Liver (tissue), 9 donors: Measurements from ENCODE around the gene KIAA1217. TPM values are rescaled to one million over a fixed set of nuclear protein-coding genes. Genes with fewer than 3 reads are reported as not detected.

Experiments
- DNase-seq: peaks from one replicate; pipeline ENCODE4 v3.0.0-alpha.2; 2017; ENCODE audit warnings: low spot score
- H3K27ac ChIP-seq, 2 donors: one replicate each; pipeline ENCODE4 v1.7.0; 2013; ENCODE audit warnings: inconsistent platforms in 2 of 2, low read length in 2 of 2, control low read depth in 1 of 2, low read depth in 1 of 2, mild to moderate bottlenecking in 1 of 2
- H3K27me3 ChIP-seq, 4 donors: one replicate each; pipeline versions ENCODE4 v1.6.1 to v1.7.0; 2013; ENCODE audit warnings: low read length in 3 of 4, inconsistent platforms in 1 of 4, mild to moderate bottlenecking in 1 of 4, moderate library complexity in 1 of 4; ENCODE audit not compliant: control insufficient read depth in 4 of 4, insufficient read depth in 4 of 4
- H3K36me3 ChIP-seq, 4 donors: one replicate each; pipeline versions ENCODE4 v1.6.1 to v1.7.0; 2013; ENCODE audit warnings: low read length in 3 of 4, mild to moderate bottlenecking in 3 of 4, low read depth in 1 of 4, moderate library complexity in 1 of 4; ENCODE audit not compliant: control insufficient read depth in 4 of 4, insufficient read depth in 3 of 4
- H3K4me1 ChIP-seq, 4 donors: one replicate each; pipeline versions ENCODE4 v1.6.1 to v1.7.0; 2013; ENCODE audit warnings: low read length in 3 of 4, mild to moderate bottlenecking in 3 of 4, moderate library complexity in 1 of 4; ENCODE audit not compliant: control insufficient read depth in 4 of 4, insufficient read depth in 4 of 4
- H3K4me3 ChIP-seq, 3 donors: one replicate each; pipeline versions ENCODE4 v1.6.1 to v1.7.0; 2013; ENCODE audit warnings: low read length in 3 of 3, control low read depth in 1 of 3, low read depth in 1 of 3, mild to moderate bottlenecking in 1 of 3
- H3K9ac ChIP-seq, 2 donors: one replicate each; pipeline ENCODE4 v1.7.0; 2013; ENCODE audit warnings: low read length in 2 of 2, mild to moderate bottlenecking in 2 of 2, moderate library complexity in 2 of 2, control low read depth in 1 of 2, low read depth in 1 of 2
- H3K9me3 ChIP-seq, 4 donors: one replicate each; pipeline versions ENCODE4 v1.6.1 to v1.7.0; 2013; ENCODE audit warnings: low read length in 3 of 4; ENCODE audit not compliant: control insufficient read depth in 4 of 4
- EGR1 ChIP-seq, 2 donors: IDR thresholded peaks; 2 replicates each; pipeline ENCODE4 v1.6.1; 2016 to 2018; ENCODE audit warnings: antibody characterized with exemption in 2 of 2, low read depth in 2 of 2
- FOXA1 ChIP-seq: IDR thresholded peaks from 2 replicates; pipeline ENCODE4 v1.6.1; 2016; ENCODE audit warnings: antibody characterized with exemption
- FOXA2 ChIP-seq: IDR thresholded peaks from 2 replicates; pipeline ENCODE4 v1.6.1; 2016; ENCODE audit warnings: antibody characterized with exemption
- GABPA ChIP-seq, 2 donors: IDR thresholded peaks in 1 of 2; conservative IDR thresholded peaks in 1 of 2; 2 replicates each; pipeline ENCODE4 v1.6.1; 2016; ENCODE audit warnings: antibody characterized with exemption in 2 of 2, mild to moderate bottlenecking in 1 of 2, moderate library complexity in 1 of 2
- HNF4A ChIP-seq, 2 donors: conservative IDR thresholded peaks; 2 replicates each; pipeline ENCODE4 v1.6.1; 2016; ENCODE audit warnings: antibody characterized with exemption in 2 of 2, mild to moderate bottlenecking in 2 of 2
- HNF4G ChIP-seq: IDR thresholded peaks from 2 replicates; pipeline ENCODE4 v1.6.1; 2016; ENCODE audit warnings: antibody characterized with exemption
- JUND ChIP-seq, 2 donors: IDR thresholded peaks; 2 replicates each; pipeline ENCODE4 v1.6.1; 2016; ENCODE audit warnings: antibody characterized with exemption in 2 of 2
- NR2F2 ChIP-seq: IDR thresholded peaks from 2 replicates; pipeline ENCODE4 v1.6.1; 2016; ENCODE audit warnings: antibody characterized with exemption
- RAD21 ChIP-seq, 2 donors: IDR thresholded peaks; 2 replicates each; pipeline ENCODE4 v1.6.1; 2016; ENCODE audit warnings: antibody characterized with exemption in 2 of 2, mild to moderate bottlenecking in 2 of 2
- RXRA ChIP-seq, 2 donors: IDR thresholded peaks; 2 replicates each; pipeline ENCODE4 v1.6.1; 2017 to 2018; ENCODE audit warnings: antibody characterized with exemption in 2 of 2, mild to moderate bottlenecking in 1 of 2
- SP1 ChIP-seq: IDR thresholded peaks from 2 replicates; pipeline ENCODE4 v1.6.1; 2018; ENCODE audit warnings: antibody characterized with exemption, mild to moderate bottlenecking
- TAF1 ChIP-seq: conservative IDR thresholded peaks from 2 replicates; pipeline ENCODE4 v1.6.1; 2016; ENCODE audit warnings: antibody characterized with exemption, mild to moderate bottlenecking
- YY1 ChIP-seq: IDR thresholded peaks from 2 replicates; pipeline ENCODE4 v1.6.1; 2016; ENCODE audit warnings: antibody characterized with exemption, mild to moderate bottlenecking
- ZBTB33 ChIP-seq: IDR thresholded peaks from 2 replicates; pipeline ENCODE4 v1.6.1; 2016; ENCODE audit warnings: antibody characterized with exemption
- WGBS: extraction: QIAGEN DNeasy Blood & Tissue Kit; methylation state at CpG from one replicate; pipeline ENCODE4 v1.1.7; 2013; 5-methylcytosine and 5-hydroxymethylcytosine counted together
- polyA plus RNA-seq, 2 donors: library from polyadenylated mRNA; stranded (reverse) in 1 of 2; unstranded in 1 of 2; fragments of 200-250 nt in 1 of 2; fragments of >200 nt in 1 of 2; fragmentation: Nextera tagmentation in 1 of 2; extraction: Ambion mirVana in 1 of 2; gene quantifications; one replicate each; pipeline versions ENCODE4 v1.2.1 to v1.2.3, GENCODE V29; 2013 to 2015
- total RNA-seq, 2 donors: library from RNA; depleted of rRNA; stranded (reverse); fragments of >200 nt; gene quantifications; one replicate each; pipeline ENCODE4 v1.2.3, GENCODE V29; 2014
- TF ChIP-seq, protein P1 (sequence below): IDR thresholded peaks from 2 replicates; pipeline ENCODE4 v1.6.1; 2016; ENCODE audit warnings: antibody characterized with exemption
- TF ChIP-seq, protein P2 (sequence below): IDR thresholded peaks from 2 replicates; pipeline ENCODE4 v1.6.1; 2016; ENCODE audit warnings: antibody characterized with exemption
- TF ChIP-seq, protein P3 (sequence below): fragments of 150-350 bp; IDR thresholded peaks from 2 replicates; pipeline ENCODE4 v1.5.1; 2017; ENCODE audit warnings: improper control_type of control experiment, low read depth, low read length; ENCODE audit not compliant: missing input control
- TF ChIP-seq, protein P4 (sequence below): IDR thresholded peaks from 2 replicates; pipeline ENCODE4 v1.6.1; 2016; ENCODE audit warnings: antibody characterized with exemption, mild to moderate bottlenecking
- donor health status: healthy.
- donor health status: healthy.
- donor health status: healthy.
- donor health status: healthy.
- donor health status: healthy.

KIAA1217 gene
- total and polyA plus RNA-seq, 4 donors = 4.5 to 12.8 (median 6.8) TPM

DNA sequence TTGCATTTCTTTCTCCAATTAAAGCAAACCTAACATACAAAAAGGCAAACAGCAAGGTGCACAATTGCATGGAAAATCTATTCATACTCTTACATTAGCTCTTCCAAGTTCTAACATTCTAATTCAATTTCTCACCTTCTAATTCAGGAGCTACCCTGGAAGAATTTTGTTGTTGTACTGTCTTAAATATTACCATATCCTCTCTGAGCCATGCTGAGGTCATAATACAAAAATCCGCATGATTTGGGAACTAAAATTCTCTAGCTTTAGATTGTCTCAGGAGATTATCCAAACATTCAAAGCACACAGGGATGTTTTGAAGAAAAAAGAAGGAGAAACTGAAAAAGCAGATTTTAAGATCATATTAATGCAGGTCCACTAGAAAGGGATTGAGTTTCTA, 229.9 kb downstream of the KIAA1217 start:
- no peak overlapping the region for H3K4me3 ChIP-seq
- no peak overlapping the region for H3K9ac ChIP-seq
- H3K36me3 ChIP-seq = peaks cover 0 to 2% (median 0%) of the 10 kb centered on the region in 4 donors
- no peak for TF ChIP-seq HNF4G
- TF ChIP-seq TAF1 = no peak
- TF ChIP-seq, protein P1, sequence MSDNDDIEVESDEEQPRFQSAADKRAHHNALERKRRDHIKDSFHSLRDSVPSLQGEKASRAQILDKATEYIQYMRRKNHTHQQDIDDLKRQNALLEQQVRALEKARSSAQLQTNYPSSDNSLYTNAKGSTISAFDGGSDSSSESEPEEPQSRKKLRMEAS = no peak
- TF ChIP-seq GABPA (IDR thresholded peaks at IDR 0.05 in 1 of 2, conservative IDR thresholded peaks at IDR 0.05 in 1 of 2) = no peak
- no peak for TF ChIP-seq NR2F2
- TF ChIP-seq, protein P2, sequence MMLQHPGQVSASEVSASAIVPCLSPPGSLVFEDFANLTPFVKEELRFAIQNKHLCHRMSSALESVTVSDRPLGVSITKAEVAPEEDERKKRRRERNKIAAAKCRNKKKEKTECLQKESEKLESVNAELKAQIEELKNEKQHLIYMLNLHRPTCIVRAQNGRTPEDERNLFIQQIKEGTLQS = no peak
- no peak for TF ChIP-seq JUND (IDR thresholded peaks at IDR 0.05)
- no peak for TF ChIP-seq ZBTB33
- no peak for TF ChIP-seq RXRA (IDR thresholded peaks at IDR 0.05)
- TF ChIP-seq FOXA2 = no peak
- TF ChIP-seq RAD21 (IDR thresholded peaks at IDR 0.05) = no peak
- TF ChIP-seq, protein P3, sequence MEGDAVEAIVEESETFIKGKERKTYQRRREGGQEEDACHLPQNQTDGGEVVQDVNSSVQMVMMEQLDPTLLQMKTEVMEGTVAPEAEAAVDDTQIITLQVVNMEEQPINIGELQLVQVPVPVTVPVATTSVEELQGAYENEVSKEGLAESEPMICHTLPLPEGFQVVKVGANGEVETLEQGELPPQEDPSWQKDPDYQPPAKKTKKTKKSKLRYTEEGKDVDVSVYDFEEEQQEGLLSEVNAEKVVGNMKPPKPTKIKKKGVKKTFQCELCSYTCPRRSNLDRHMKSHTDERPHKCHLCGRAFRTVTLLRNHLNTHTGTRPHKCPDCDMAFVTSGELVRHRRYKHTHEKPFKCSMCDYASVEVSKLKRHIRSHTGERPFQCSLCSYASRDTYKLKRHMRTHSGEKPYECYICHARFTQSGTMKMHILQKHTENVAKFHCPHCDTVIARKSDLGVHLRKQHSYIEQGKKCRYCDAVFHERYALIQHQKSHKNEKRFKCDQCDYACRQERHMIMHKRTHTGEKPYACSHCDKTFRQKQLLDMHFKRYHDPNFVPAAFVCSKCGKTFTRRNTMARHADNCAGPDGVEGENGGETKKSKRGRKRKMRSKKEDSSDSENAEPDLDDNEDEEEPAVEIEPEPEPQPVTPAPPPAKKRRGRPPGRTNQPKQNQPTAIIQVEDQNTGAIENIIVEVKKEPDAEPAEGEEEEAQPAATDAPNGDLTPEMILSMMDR = no peak
- no peak for TF ChIP-seq HNF4A (conservative IDR thresholded peaks at IDR 0.05)
- no peak for TF ChIP-seq EGR1 (IDR thresholded peaks at IDR 0.05; ENCODE audit: low read depth in 2 of 2)
- no peak for TF ChIP-seq YY1
- TF ChIP-seq SP1 = no peak
- DNase-seq = no peak
- peaks cover 8 to 27% (median 18%) of the 10 kb centered on the region in 4 donors for H3K4me1 ChIP-seq
- no peaks in the 10 kb centered on the region for H3K9me3 ChIP-seq
- no peak overlapping the region for H3K27ac ChIP-seq
- 99% methylated on average over 1 of the region's 1 CpG for WGBS
- H3K27me3 ChIP-seq = no peaks in the 10 kb centered on the region

DNA sequence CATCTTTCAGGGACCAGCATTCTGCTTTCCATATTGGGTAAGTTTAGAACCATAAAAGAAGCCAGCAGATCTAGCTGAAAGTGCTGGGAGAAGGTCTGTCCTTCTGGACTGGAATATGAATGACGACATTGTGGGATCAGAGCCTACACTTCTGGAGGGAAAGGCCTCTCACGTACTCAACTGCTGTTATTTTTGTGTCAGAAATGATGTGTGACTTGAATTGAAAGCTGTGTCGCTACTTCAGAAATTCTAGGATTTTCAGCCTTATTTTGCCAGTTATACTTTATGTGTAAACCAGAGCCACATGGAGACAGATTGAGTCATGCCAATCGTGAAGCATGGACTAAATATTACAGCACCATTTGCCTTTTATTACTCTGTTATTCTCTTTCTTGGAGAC, 231.0 kb downstream of the KIAA1217 start:
- Histone ChIP-seq H3K4me3 (no peak overlapping the region), H3K4me1 (peaks cover 9 to 27% (median 18%) of the 10 kb centered on the region in 4 donors), H3K27me3 (no peaks in the 10 kb centered on the region), H3K9me3 (no peaks in the 10 kb centered on the region), H3K36me3 (no peaks in the 10 kb centered on the region), H3K9ac (no peak overlapping the region), H3K27ac (no peak overlapping the region)
- DNase-seq = no peak
- TF ChIP-seq ZBTB33 (no peak), FOXA1 (no peak), TAF1 (no peak), GABPA (IDR thresholded peaks at IDR 0.05 in 1 of 2, conservative IDR thresholded peaks at IDR 0.05 in 1 of 2) (no peak), YY1 (no peak), HNF4G (no peak), NR2F2 (no peak), EGR1 (IDR thresholded peaks at IDR 0.05; ENCODE audit: low read depth in 2 of 2) (no peak), RXRA (IDR thresholded peaks at IDR 0.05) (no peak), RAD21 (IDR thresholded peaks at IDR 0.05) (no peak), HNF4A (conservative IDR thresholded peaks at IDR 0.05) (no peak), JUND (IDR thresholded peaks at IDR 0.05) (no peak), FOXA2 (no peak), SP1 (no peak)
- TF ChIP-seq, protein P2 = no peak
- TF ChIP-seq, protein P3 = no peak
- TF ChIP-seq, protein P1 = no peak
- TF ChIP-seq, protein P4, sequence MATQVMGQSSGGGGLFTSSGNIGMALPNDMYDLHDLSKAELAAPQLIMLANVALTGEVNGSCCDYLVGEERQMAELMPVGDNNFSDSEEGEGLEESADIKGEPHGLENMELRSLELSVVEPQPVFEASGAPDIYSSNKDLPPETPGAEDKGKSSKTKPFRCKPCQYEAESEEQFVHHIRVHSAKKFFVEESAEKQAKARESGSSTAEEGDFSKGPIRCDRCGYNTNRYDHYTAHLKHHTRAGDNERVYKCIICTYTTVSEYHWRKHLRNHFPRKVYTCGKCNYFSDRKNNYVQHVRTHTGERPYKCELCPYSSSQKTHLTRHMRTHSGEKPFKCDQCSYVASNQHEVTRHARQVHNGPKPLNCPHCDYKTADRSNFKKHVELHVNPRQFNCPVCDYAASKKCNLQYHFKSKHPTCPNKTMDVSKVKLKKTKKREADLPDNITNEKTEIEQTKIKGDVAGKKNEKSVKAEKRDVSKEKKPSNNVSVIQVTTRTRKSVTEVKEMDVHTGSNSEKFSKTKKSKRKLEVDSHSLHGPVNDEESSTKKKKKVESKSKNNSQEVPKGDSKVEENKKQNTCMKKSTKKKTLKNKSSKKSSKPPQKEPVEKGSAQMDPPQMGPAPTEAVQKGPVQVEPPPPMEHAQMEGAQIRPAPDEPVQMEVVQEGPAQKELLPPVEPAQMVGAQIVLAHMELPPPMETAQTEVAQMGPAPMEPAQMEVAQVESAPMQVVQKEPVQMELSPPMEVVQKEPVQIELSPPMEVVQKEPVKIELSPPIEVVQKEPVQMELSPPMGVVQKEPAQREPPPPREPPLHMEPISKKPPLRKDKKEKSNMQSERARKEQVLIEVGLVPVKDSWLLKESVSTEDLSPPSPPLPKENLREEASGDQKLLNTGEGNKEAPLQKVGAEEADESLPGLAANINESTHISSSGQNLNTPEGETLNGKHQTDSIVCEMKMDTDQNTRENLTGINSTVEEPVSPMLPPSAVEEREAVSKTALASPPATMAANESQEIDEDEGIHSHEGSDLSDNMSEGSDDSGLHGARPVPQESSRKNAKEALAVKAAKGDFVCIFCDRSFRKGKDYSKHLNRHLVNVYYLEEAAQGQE = no peak
- WGBS = 76% methylated on average over 4 of the region's 4 CpGs
